Measurements from ENCODE around the gene SHQ1.
A peak's percentile ranks its signal among the peaks of the same experiment; 100 is the strongest.
"Not testable (repeated sequence)": the region's sequence is repeated elsewhere in the genome, so short reads cannot be mapped to it uniquely, and the experiment has no call there.

Gene SHQ1

DNA sequence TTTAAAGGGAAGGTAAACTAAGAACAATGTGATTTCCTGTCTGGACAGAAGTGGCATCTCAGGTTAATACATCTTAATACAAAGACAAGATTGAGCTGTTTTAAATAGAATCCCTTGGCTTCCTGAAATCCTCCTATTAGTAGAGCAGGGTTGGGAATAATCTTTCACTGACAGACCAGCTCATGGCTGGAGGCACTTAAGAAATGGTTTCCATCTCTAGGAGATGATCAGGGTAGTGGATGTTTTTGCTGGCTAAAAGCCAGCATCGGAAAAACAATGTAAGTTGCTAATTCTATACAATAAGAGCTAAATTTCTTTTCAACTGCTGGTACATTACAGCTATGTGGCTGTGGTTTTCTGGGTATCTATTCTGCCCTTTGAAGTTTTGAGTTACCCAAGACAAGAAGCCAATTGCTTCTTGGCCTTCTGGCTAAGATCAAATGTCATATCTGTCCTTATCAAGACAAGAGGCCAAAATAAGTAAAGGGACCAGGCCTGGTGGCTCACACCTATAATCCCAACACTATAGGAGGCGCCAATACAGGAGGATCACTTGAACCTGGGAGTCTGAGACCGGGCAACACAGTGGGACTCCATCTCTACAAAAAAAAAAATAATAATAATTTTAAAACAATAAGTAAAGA lies 49.6 kb downstream of the SHQ1 start:
- no peak for DNase-seq

DNA sequence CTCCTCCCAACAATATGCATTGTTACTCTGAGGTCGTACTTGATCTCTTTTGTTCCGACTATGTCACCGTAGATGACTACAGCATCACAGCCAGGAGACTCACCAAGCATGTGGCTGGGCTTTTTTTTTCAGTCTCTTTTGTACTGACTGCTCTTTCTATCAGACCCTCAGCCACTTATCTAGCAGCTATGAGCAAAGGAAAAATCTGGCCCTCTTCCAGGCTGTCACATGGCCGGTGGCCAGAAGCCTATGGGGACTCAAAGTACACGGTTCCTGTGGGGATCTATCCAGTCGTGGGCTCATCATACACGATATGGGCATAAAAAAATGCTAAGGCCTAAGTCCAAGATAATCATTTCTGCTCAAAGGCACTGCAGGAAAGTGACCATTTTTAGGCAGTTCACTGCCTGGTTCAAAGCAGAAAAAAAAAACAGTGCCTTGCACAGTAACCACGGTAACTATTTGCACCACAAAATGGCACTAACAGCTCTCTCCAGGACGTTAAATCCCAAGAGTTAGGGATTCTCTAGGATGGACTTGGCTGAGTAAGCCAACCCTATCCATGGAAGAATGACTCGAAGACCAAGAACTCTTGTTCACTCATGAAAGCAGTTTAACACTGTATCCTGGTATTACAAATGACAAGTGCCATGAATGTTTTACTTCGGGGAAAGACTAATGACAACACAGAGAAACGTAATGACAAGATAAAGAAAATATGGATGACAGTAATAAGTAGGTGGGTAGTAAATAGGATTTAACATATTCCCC lies 50.3 kb downstream of the SHQ1 start:
- peak; percentile 93 for DNase-seq

DNA sequence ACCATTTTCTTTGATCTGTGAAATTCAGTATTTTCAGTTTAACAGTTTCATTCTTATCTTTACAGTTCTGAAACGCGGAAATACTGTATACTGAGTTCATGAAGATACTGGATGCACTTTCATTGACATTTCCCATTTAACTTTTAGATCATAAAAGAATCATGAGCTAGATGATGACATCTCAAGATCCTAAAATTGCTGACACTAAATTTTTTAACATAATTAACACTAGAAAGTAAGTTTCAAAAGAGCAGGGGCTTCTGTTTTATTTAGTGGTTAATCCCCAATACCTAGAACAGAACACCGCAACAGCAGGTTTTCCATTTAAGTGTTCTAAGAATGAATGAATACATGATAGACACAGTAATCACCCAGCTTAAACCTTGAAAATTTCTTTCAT lies 54.2 kb downstream of the SHQ1 start:
- DNase-seq: no peak

DNA sequence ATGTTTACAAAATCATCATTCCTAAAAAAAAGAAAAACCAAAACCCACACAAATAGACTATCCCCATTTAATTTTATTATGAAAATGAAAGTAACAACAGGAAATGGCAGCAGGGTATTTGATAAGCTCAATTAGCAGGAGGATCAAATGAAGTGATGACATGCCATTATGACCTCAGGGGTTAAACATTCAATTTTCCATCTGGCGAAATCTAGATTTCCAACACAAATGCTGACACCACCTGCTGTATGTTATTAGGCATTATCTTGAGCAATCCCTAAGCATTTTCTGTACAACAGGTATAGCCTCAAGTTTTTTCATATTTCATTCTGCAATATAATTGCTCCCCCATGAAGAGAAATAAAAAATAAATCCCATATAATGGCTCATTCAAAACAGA lies 57.1 kb downstream of the SHQ1 start:
- no peak for DNase-seq

DNA sequence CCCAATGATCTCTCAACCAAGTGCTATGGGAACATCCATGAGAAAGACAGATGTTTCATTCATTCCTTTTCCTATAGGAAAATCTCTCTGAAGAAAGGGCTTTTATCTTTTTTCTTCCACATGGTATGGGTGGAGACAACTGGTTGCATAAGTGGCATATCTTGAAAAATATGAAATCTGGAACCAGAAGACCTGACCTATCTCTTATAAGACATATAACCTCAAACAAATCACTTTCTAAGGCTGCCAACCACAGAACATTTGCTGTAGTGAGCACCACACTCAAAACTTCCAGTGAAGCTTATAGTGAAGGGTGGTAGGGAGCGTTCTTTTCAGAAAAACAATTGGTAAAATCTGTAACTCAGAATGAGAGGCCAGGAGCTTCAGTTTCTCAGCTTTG lies 58.5 kb downstream of the SHQ1 start:
- no peak for DNase-seq

DNA sequence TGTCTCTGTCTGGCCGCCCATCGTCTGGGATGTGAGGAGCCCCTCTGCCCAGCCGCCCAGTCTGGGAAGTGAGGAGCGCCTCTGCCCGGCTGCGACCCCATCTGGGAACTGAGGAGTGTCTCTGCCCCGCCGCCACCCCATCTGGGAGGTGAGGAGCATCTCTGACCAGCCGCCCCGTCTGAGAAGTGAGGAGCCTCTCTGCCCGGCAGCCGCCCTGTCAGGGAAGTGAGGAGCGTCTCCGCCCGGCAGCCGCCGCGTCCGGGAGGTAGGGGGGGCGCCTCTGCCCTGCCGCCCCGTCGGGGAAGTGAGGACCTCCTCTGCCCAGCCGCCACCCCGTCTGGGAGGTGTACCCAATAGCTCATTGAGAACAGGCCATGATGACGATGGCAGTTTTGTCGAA lies 60.0 kb downstream of the SHQ1 start:
- not testable (repeated sequence) for DNase-seq

DNA sequence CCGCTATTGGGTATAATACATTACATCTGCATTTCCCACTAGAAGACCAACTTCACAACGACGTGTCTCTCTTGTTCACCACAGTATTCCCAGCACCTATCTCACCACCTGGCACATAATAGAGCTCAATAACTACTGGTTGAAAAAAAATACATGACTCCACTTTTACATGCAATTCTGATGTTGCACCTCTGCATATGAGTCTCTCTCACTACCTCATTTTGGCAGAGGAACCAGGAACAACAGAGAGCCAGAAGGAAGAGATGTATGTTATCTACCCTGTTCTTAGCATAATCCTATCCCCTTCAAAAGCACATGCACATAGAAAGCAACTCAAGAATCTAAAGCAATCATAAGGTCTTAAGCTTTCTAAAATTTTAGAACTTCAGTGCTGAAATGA lies 61.6 kb downstream of the SHQ1 start:
- no peak for DNase-seq

DNA sequence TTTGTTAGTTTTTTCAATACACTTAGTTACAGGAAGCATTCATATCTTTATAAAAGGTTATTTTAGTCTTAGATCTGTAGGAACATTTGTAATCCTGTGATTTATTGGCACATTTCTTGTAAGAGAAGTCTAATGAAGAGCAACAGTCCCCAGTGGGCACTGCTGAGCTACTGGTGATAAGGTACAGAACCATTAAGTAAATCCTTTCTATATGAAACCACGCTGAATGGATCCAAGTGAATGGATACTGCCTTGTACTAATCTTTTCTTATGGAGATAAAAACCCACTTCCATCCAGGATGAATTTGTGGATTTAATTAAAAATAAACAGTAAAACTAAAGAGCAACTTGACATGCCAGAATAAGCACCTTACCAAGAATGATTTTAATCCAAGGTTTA lies 64.0 kb downstream of the SHQ1 start:
- DNase-seq: no peak

DNA sequence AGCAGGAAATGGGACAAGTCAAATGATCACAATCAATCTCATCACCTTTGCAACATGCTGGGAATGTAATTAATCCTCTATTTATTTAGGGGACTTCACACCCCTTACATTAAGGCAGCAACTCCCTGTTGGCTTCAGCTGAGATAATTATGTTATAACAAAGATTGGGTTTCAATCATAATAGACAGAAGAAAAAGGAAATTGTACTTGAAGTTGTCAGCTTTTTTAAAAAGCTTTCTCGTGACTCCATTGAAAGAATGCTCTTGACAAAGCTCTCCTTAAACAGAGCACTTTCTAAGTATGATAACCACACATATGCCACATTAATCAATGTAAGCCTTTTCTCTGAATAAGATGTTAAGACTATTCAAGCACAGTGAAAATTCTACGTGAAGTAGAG lies 65.7 kb downstream of the SHQ1 start:
- DNase-seq: peak; percentile 38

DNA sequence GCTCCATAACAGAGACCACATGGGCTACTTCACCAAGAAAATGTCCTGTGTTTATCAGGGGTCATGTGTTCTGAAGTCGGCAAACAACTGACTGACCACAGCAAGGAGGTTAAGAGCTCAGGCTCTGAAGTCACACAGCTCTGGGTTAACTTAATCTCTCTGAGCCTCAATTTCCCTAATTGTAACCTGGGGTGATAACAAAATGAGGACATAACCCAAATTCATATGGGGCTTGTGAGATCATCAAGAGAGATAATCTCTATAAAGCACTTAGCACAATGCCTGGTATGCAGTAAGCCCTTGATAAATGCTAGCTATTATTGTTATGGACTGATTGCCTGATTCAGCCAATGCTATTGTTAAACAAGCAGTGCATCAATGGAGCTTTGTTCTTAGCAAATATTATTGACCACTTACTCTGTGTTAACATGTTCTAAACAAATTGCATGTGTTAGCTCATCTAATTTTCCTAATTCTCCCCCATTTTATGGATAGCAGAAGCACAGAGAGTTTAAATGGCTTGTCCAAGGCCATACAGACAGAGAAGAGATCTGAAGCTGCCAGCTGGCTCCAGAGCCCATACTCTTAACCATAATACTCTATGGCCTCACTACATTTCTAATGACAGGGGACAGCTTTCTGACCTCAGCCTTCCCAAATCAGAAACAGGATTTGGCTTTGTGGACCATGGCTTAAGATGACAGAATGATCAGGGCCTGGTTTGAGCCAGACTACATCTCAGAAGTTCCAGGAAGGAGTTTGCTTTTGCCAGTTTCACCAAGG lies 78.3 kb downstream of the SHQ1 start:
- DNase-seq: no peak

DNA sequence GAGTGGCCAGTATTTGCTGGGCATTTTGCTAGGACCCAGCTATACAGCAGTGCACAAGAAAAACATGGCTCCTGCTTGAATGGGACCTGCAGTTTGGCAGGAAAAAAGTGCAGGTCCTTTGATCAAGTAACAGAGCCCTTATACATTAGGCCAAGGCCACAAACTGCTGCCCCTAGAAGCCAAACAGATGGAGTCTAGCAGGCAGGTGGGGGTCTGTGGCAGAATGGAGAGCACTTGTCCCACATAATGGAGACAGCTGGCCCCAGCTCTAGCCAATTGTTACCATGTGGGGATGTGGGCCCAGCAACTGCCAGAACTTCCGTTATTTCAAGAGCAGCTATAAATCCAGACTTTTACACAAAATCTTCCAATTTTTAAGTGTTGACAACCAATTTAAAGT lies 79.3 kb downstream of the SHQ1 start:
- no peak for DNase-seq

DNA sequence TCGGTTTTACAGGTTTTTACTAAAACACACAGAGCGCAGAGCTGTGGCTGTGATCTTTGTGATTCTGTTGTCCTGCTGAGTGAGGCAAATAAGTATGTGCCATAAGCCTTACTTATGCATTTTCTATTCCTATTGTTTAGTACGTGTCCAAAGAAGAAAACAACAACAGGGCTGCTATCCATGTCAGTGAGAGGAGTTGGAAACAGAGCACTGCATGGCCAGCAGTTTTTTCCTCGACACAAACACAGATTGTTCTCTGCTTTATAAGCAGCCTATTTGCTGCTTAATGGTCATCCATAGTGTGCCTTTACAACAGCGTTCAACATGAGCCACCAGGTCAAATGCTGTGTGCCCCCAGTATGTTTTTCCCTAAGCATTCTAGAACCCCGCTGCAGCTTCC lies 79.8 kb downstream of the SHQ1 start:
- no peak for DNase-seq

DNA sequence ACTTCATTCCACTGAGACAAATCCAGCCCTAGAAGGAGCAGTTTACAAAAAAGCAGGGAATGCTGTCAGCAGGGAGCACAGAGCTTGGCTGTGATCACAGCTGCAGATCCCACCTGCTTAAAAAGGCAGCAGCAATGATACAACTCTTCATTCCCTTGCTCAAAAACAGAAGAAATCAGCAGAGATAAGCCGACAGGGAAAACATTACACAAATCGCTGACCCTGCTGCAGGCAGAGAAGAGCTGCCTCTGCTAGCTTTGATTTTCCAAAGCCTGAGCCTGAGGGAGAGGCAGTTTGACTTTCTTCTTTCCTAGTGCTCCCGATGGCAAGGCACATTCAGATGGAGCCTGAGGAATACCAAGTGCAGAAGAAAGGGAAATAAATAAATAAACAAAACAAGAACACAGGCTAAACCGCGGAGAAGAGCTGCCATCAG lies 80.2 kb downstream of the SHQ1 start:
- DNase-seq: no peak

DNA sequence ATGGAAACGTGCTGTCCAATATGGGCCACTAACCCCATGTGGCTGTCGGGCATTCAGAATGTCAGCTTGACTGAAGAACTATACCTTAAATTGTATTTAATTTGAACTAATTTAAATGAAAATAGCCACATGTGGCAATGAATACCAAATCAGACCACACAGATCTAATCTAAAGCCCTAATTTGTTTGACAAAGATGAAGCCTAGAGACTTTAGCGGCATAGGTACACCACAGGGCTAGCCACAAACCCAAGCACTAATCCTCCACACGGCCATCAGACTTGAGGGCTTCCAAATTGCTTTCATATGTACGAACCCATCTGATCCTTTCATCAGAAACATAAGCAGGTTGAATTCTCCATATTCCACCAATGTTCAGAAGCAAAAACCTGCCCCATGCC lies 81.4 kb downstream of the SHQ1 start:
- no peak for DNase-seq

DNA sequence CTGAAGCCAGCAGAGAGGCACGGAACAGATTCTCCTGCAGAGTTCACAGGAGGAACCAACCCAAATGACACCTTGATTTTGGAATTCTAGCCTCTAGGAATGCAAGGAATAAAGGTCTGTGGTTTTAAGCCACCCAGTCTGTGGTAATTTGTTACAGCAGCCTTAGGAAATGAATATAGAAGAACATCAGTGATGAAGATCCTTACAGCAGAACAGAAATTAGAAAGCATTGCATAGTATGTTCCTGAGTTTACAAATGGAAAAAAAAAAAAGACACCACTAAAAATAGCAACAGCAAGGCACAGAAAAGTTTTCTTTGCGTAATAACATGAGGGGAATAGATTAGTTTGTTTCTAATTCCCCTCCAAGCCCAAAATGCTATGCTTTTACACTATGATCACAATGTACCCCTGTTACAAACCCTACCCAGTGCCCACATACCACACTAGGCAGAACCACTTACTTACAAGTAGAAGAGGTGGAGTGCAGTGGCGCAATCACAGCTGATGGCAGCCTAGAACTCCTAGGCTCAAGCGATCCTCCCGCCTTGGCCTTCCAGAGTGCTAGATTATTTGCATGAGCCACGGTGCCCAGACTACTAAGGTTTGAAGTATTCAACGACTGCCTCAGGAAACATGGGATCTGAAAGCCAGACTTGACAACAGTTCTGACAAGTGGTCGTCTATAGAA lies 84.3 kb downstream of the SHQ1 start:
- no peak for DNase-seq

DNA sequence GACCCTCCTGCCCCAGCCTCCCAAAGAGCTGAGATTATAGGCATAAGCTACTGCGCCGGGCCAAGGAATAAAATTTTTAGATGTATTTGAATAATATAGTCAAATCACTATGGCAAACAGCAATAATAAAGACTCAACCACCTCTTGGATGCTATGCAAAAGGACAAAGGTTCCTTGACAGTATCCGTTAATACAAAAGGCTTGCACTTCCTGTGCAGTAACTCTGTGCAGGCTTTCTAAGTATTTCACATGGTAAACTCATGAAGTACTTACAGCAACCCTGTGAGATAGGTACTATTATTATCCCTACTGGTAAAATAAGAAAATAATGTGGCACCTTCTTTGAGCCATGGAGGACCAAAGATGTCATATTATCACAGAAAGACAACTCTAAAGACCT lies 86.8 kb downstream of the SHQ1 start:
- DNase-seq: no peak

DNA sequence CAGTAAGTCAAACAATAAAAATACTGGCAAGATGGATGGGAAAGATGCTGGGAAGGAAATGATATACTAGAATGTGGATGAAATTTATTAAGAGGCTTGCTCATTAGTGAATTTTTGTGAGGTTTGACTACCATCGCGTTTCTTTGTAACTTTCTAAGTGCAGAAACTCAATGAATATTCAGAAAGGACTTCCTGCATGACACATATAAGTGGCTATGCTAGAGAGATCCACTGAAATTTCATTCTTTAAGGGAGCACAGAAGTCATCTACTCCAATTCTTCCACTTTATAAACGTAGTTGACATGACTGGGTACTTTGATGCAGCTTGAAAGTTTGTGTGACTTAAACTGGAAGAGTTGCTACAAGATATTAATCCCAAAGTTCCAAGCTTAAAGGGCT lies 88.0 kb downstream of the SHQ1 start:
- no peak for DNase-seq

DNA sequence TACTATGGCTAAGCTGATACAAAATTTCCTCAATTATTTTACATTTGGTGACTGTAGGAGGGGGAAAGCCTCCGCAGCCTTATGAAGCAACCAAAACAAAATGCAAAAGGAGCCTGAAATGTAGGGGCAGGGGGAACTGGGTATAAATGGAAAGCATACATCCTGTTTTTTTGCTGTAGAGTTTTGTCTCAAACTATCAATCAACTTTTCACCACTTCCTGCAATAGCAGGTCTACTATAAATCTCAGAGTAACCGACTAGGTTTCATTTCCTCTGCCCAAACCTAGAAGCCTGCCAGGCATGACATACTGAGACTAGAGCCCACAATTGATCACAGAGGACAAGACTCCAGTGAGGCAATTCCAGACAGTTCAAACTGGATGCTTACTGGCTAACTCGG lies 91.3 kb downstream of the SHQ1 start:
- DNase-seq: no peak

DNA sequence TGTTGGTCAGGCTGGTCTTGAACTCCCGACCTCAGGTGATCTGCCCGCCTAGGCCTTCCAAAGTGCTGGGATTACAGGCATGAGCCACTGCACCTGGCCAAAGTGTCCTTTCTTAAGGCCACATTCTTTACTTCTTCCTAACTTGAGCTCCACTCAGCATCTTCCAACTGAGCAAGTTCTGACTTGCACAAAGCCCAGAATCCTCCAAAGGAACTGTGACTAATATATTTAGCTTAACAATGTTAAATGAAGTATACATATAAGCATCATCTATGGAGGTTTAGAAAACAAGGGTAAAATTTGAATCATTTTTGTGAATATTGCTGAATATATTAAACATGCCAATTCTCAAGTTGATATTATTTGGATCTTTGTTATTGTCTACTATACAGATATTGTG lies 93.7 kb downstream of the SHQ1 start:
- DNase-seq: no peak

DNA sequence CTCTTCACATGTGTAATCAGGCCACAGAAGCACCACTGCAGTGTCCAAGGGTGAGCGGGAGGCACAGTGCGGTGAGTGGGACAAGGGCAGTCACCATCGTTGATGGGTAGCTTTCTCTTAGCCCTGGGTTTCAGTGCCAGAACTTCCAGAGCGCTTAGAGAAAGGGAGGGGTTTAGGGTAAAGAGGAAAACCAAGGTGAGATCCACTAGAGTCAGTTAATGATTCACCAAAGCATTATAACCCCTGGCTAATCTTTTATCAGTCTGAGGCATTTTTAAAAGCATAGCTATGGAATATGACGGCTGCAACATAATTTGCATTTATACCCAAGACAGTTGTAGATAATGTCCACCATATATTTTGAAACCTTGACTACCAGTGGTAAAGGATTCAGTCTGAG lies 94.8 kb downstream of the SHQ1 start:
- no peak for DNase-seq

DNA sequence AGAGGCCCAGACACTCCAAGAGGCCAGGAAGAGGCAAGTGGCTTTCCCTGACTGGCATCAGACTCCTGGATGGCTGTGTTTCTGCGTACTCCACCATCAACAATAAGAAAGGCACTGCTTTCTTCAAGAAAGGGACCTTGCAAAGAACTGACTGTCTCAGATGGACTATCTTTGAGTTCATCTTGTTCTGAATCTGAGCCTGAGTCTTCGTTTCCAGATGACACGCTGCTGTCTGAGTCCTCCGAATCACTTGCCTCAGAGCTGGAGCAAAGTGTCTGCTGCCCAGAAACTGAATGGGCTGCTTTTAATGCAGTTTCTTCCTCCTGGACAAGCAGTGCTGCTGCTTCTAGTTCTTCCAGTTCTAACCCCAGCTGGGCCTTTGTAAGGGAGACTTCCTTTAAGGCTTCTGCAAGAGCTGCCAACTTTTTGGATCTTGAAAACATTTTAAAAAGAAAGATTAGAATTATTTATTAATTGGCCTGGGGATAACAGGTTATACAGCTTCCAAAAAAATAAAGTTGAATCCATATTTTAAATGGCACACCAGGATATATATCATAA lies 97.8 kb downstream of the SHQ1 start:
- no peak for DNase-seq

DNA sequence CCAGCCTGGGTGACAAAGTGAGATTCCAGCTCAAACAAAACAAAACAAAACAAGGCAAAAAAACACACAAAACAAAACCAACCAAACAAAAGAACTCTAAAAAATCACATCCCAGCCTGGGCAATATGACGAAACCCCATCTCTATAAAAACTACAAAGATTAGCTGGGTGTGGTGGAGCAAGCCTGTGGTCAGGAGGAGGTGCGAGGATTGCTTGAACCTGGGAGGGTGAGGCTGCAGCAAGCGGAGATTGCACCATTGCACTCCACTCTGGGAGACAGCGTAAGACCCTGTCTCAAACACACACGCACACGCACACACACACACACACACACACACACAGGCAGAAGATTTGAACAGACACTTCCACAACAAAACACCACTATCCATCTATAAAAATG lies 99.6 kb downstream of the SHQ1 start:
- no peak for DNase-seq
